Osteocyte (in vitro differentiated cells): ENCODE data around the gene FKBP4. TPM values are rescaled to one million over a fixed set of nuclear protein-coding genes. Genes with fewer than 3 reads are reported as not detected.
A peak's percentile ranks its signal among the peaks of the same experiment; 100 is the strongest.

Experiments used
- DNase-seq: peaks from one replicate; pipeline ENCODE4 v3.0.0; 2021; ENCODE audit warnings: mixed read lengths; ENCODE audit not compliant: unreplicated experiment; ENCODE audit errors: extremely low spot score
- H3K27ac Mint-ChIP-seq: one replicate; pipeline ENCODE4 v1.8.0; 2021; ENCODE audit warnings: mild to moderate bottlenecking, mixed read lengths; ENCODE audit not compliant: unreplicated experiment
- H3K27me3 Mint-ChIP-seq: one replicate; pipeline ENCODE4 v1.8.0; 2021; ENCODE audit warnings: mixed read lengths; ENCODE audit not compliant: unreplicated experiment
- H3K36me3 Mint-ChIP-seq: one replicate; pipeline ENCODE4 v1.8.0; 2021; ENCODE audit warnings: mixed read lengths; ENCODE audit not compliant: unreplicated experiment
- H3K4me1 Mint-ChIP-seq: one replicate; pipeline ENCODE4 v1.8.0; 2021; ENCODE audit warnings: mixed read lengths; ENCODE audit not compliant: unreplicated experiment
- H3K4me3 Mint-ChIP-seq: one replicate; pipeline ENCODE4 v1.8.0; 2021; ENCODE audit warnings: mild to moderate bottlenecking, moderate library complexity, mixed read lengths; ENCODE audit not compliant: unreplicated experiment
- H3K9me3 Mint-ChIP-seq: one replicate; pipeline ENCODE4 v1.8.0; 2021; ENCODE audit warnings: mixed read lengths; ENCODE audit not compliant: unreplicated experiment
- CTCF ChIP-seq: fragments of 200-600 bp; sonication (generic); IDR thresholded peaks from 2 replicates; pipeline ENCODE4 v1.5.0; 2021; ENCODE audit warnings: antibody characterized with exemption, mild to moderate bottlenecking, moderate library complexity
- total RNA-seq: library from RNA; stranded (reverse); gene quantifications from 2 replicates; pipeline ENCODE4 v1.2.1, GENCODE V29; 2021

The FKBP4 gene
- total RNA-seq, 1 donor from 2014 or later: 43.3 TPM

GRCh38 chr12:2803635-2804392 lies 9.0 kb downstream of the FKBP4 start:
- Mint-ChIP-seq H3K27me3 (no peaks in the 10 kb centered on the region), H3K27ac (peak overlapping the region; percentile 86), H3K36me3 (peaks cover 37% of the 10 kb centered on the region), H3K4me1 (peaks cover 30% of the 10 kb centered on the region), H3K9me3 (no peaks in the 10 kb centered on the region), H3K4me3 (no peak overlapping the region)
- no peak for DNase-seq
- no peak for TF ChIP-seq CTCF

GRCh38 chr12:2804393-2805142 lies 9.8 kb downstream of the FKBP4 start:
- Mint-ChIP-seq H3K27ac (peak overlapping the region; percentile 86), H3K36me3 (peaks cover 30% of the 10 kb centered on the region), H3K4me1 (peaks cover 30% of the 10 kb centered on the region), H3K27me3 (no peaks in the 10 kb centered on the region), H3K4me3 (no peak overlapping the region), H3K9me3 (no peaks in the 10 kb centered on the region)
- TF ChIP-seq CTCF: no peak
- DNase-seq: peak; percentile 89

GRCh38 chr12:2805143-2805520 lies 10.4 kb downstream of the FKBP4 start:
- peak overlapping the region; percentile 86 for H3K27ac Mint-ChIP-seq
- no peak for DNase-seq
- H3K9me3 Mint-ChIP-seq: no peaks in the 10 kb centered on the region
- H3K4me3 Mint-ChIP-seq: no peak overlapping the region
- TF ChIP-seq CTCF: no peak
- peaks cover 24% of the 10 kb centered on the region for H3K36me3 Mint-ChIP-seq
- no peaks in the 10 kb centered on the region for H3K27me3 Mint-ChIP-seq
- H3K4me1 Mint-ChIP-seq: peaks cover 30% of the 10 kb centered on the region

- Mint-ChIP-seq H3K27ac (no peak overlapping the region), H3K9me3 (no peaks in the 10 kb centered on the region), H3K36me3 (peaks cover 13% of the 10 kb centered on the region), H3K4me1 (peaks cover 34% of the 10 kb centered on the region), H3K27me3 (no peaks in the 10 kb centered on the region), H3K4me3 (no peak overlapping the region)
- no peak for TF ChIP-seq CTCF
- no peak for DNase-seq
These were observed 11.9 kb downstream of the FKBP4 start for GRCh38 chr12:2806700-2807099.

GRCh38 chr12:2811801-2812200 lies 17.0 kb downstream of the FKBP4 start:
- peak overlapping the region; percentile 100 for H3K27ac Mint-ChIP-seq
- no peaks in the 10 kb centered on the region for H3K9me3 Mint-ChIP-seq
- DNase-seq: no peak
- H3K4me1 Mint-ChIP-seq: peaks cover 18% of the 10 kb centered on the region
- no peaks in the 10 kb centered on the region for H3K27me3 Mint-ChIP-seq
- TF ChIP-seq CTCF: no peak
- H3K4me3 Mint-ChIP-seq: peak overlapping the region; percentile 100
- H3K36me3 Mint-ChIP-seq: no peaks in the 10 kb centered on the region
